ENCODE results near the gene SPRY2.
"Not testable (repeated sequence)": the region's sequence is repeated elsewhere in the genome, so short reads cannot be mapped to it uniquely, and the experiment has no call there.

SPRY2 gene

GRCh38 chr13:80371840-80372509, 31.0 kb upstream of the SPRY2 start:
- no peaks in the 10 kb centered on the region for H3K9me3 ChIP-seq (ENCODE audit: control insufficient read depth, low read length)
- H3K9ac ChIP-seq (ENCODE audit: low read length), result no peak overlapping the region
- no peaks in the 10 kb centered on the region for H3K27me3 ChIP-seq (ENCODE audit: control insufficient read depth, insufficient read depth, low read length)
- H3K4me1 ChIP-seq (ENCODE audit: control insufficient read depth, insufficient read depth, low read length), result peaks cover 5% of the 10 kb centered on the region
- H3K4me3 ChIP-seq (ENCODE audit: low read length), result no peak overlapping the region
- H3K36me3 ChIP-seq (ENCODE audit: control insufficient read depth, insufficient read depth, low read length), result no peaks in the 10 kb centered on the region

- Histone ChIP-seq H3K36me3 (ENCODE audit: control insufficient read depth, insufficient read depth, low read length) (no peaks in the 10 kb centered on the region), H3K27me3 (ENCODE audit: control insufficient read depth, insufficient read depth, low read length) (no peaks in the 10 kb centered on the region), H3K4me1 (ENCODE audit: control insufficient read depth, insufficient read depth, low read length) (peaks cover 7% of the 10 kb centered on the region), H3K4me3 (ENCODE audit: low read length) (no peak overlapping the region), H3K9ac (ENCODE audit: low read length) (no peak overlapping the region), H3K9me3 (ENCODE audit: control insufficient read depth, low read length) (no peaks in the 10 kb centered on the region)
These were observed 26.5 kb upstream of the SPRY2 start for GRCh38 chr13:80367473-80367872.

GRCh38 chr13:80363890-80364503, 23.1 kb upstream of the SPRY2 start:
- no peaks in the 10 kb centered on the region for H3K36me3 ChIP-seq (ENCODE audit: control insufficient read depth, insufficient read depth, low read length)
- H3K4me3 ChIP-seq (ENCODE audit: low read length), result no peak overlapping the region
- no peak overlapping the region for H3K9ac ChIP-seq (ENCODE audit: low read length)
- no peaks in the 10 kb centered on the region for H3K9me3 ChIP-seq (ENCODE audit: control insufficient read depth, low read length)
- no peaks in the 10 kb centered on the region for H3K27me3 ChIP-seq (ENCODE audit: control insufficient read depth, insufficient read depth, low read length)
- H3K4me1 ChIP-seq (ENCODE audit: control insufficient read depth, insufficient read depth, low read length), result peaks cover 15% of the 10 kb centered on the region

GRCh38 chr13:80362481-80362880, 21.6 kb upstream of the SPRY2 start:
- Histone ChIP-seq H3K9me3 (ENCODE audit: control insufficient read depth, low read length) (no peaks in the 10 kb centered on the region), H3K27me3 (ENCODE audit: control insufficient read depth, insufficient read depth, low read length) (no peaks in the 10 kb centered on the region), H3K9ac (ENCODE audit: low read length) (no peak overlapping the region), H3K4me1 (ENCODE audit: control insufficient read depth, insufficient read depth, low read length) (peaks cover 15% of the 10 kb centered on the region), H3K4me3 (ENCODE audit: low read length) (no peak overlapping the region), H3K36me3 (ENCODE audit: control insufficient read depth, insufficient read depth, low read length) (no peaks in the 10 kb centered on the region)

- H3K27me3 ChIP-seq (ENCODE audit: control insufficient read depth, insufficient read depth, low read length), result no peaks in the 10 kb centered on the region
- H3K9me3 ChIP-seq (ENCODE audit: control insufficient read depth, low read length), result no peaks in the 10 kb centered on the region
- peaks cover 15% of the 10 kb centered on the region for H3K4me1 ChIP-seq (ENCODE audit: control insufficient read depth, insufficient read depth, low read length)
- no peak overlapping the region for H3K4me3 ChIP-seq (ENCODE audit: low read length)
- H3K36me3 ChIP-seq (ENCODE audit: control insufficient read depth, insufficient read depth, low read length), result no peaks in the 10 kb centered on the region
- H3K9ac ChIP-seq (ENCODE audit: low read length), result no peak overlapping the region
These were observed 21.0 kb upstream of the SPRY2 start for GRCh38 chr13:80361883-80362327.

GRCh38 chr13:80361298-80361697, 20.4 kb upstream of the SPRY2 start:
- no peaks in the 10 kb centered on the region for H3K9me3 ChIP-seq (ENCODE audit: control insufficient read depth, low read length)
- no peak overlapping the region for H3K4me3 ChIP-seq (ENCODE audit: low read length)
- no peak overlapping the region for H3K9ac ChIP-seq (ENCODE audit: low read length)
- H3K36me3 ChIP-seq (ENCODE audit: control insufficient read depth, insufficient read depth, low read length), result no peaks in the 10 kb centered on the region
- peaks cover 15% of the 10 kb centered on the region for H3K4me1 ChIP-seq (ENCODE audit: control insufficient read depth, insufficient read depth, low read length)
- H3K27me3 ChIP-seq (ENCODE audit: control insufficient read depth, insufficient read depth, low read length), result no peaks in the 10 kb centered on the region

GRCh38 chr13:80360453-80360800, 19.5 kb upstream of the SPRY2 start:
- H3K9ac ChIP-seq (ENCODE audit: low read length), result no peak overlapping the region
- H3K9me3 ChIP-seq (ENCODE audit: control insufficient read depth, low read length), result no peaks in the 10 kb centered on the region
- H3K4me1 ChIP-seq (ENCODE audit: control insufficient read depth, insufficient read depth, low read length), result peaks cover 15% of the 10 kb centered on the region
- H3K36me3 ChIP-seq (ENCODE audit: control insufficient read depth, insufficient read depth, low read length), result no peaks in the 10 kb centered on the region
- no peaks in the 10 kb centered on the region for H3K27me3 ChIP-seq (ENCODE audit: control insufficient read depth, insufficient read depth, low read length)
- H3K4me3 ChIP-seq (ENCODE audit: low read length), result no peak overlapping the region

- Histone ChIP-seq H3K4me3 (ENCODE audit: low read length) (no peak overlapping the region), H3K4me1 (ENCODE audit: control insufficient read depth, insufficient read depth, low read length) (peaks cover 15% of the 10 kb centered on the region), H3K9me3 (ENCODE audit: control insufficient read depth, low read length) (no peaks in the 10 kb centered on the region), H3K36me3 (ENCODE audit: control insufficient read depth, insufficient read depth, low read length) (no peaks in the 10 kb centered on the region), H3K9ac (ENCODE audit: low read length) (no peak overlapping the region), H3K27me3 (ENCODE audit: control insufficient read depth, insufficient read depth, low read length) (no peaks in the 10 kb centered on the region)
These were observed 19.0 kb upstream of the SPRY2 start for GRCh38 chr13:80359778-80360452.

- H3K27me3 ChIP-seq (ENCODE audit: control insufficient read depth, insufficient read depth, low read length), result no peaks in the 10 kb centered on the region
- peaks cover 15% of the 10 kb centered on the region for H3K4me1 ChIP-seq (ENCODE audit: control insufficient read depth, insufficient read depth, low read length)
- H3K9me3 ChIP-seq (ENCODE audit: control insufficient read depth, low read length), result no peaks in the 10 kb centered on the region
- H3K9ac ChIP-seq (ENCODE audit: low read length), result no peak overlapping the region
- no peaks in the 10 kb centered on the region for H3K36me3 ChIP-seq (ENCODE audit: control insufficient read depth, insufficient read depth, low read length)
- H3K4me3 ChIP-seq (ENCODE audit: low read length), result no peak overlapping the region
These were observed 18.5 kb upstream of the SPRY2 start for GRCh38 chr13:80359414-80359777.

GRCh38 chr13:80355496-80356094, 14.7 kb upstream of the SPRY2 start:
- H3K4me3 ChIP-seq (ENCODE audit: low read length); H3K9ac ChIP-seq (ENCODE audit: low read length): not testable (repeated sequence)

GRCh38 chr13:80348750-80349149, 7.8 kb upstream of the SPRY2 start:
- Histone ChIP-seq H3K27me3 (ENCODE audit: control insufficient read depth, insufficient read depth, low read length) (no peaks in the 10 kb centered on the region), H3K9me3 (ENCODE audit: control insufficient read depth, low read length) (no peaks in the 10 kb centered on the region), H3K4me3 (ENCODE audit: low read length) (no peak overlapping the region), H3K4me1 (ENCODE audit: control insufficient read depth, insufficient read depth, low read length) (no peaks in the 10 kb centered on the region), H3K36me3 (ENCODE audit: control insufficient read depth, insufficient read depth, low read length) (no peaks in the 10 kb centered on the region), H3K9ac (ENCODE audit: low read length) (no peak overlapping the region)

More at GRCh38 chr13:80355496-80356094, 14.7 kb upstream of the SPRY2 start:
- not testable (repeated sequence) for H3K9me3 ChIP-seq (ENCODE audit: control insufficient read depth, low read length); H3K36me3 ChIP-seq (ENCODE audit: control insufficient read depth, insufficient read depth, low read length); H3K4me1 ChIP-seq (ENCODE audit: control insufficient read depth, insufficient read depth, low read length); H3K27me3 ChIP-seq (ENCODE audit: control insufficient read depth, insufficient read depth, low read length)

- no peaks in the 10 kb centered on the region for H3K9me3 ChIP-seq (ENCODE audit: control insufficient read depth, low read length)
- H3K27me3 ChIP-seq (ENCODE audit: control insufficient read depth, insufficient read depth, low read length), result no peaks in the 10 kb centered on the region
- H3K36me3 ChIP-seq (ENCODE audit: control insufficient read depth, insufficient read depth, low read length), result no peaks in the 10 kb centered on the region
These were observed 7.4 kb upstream of the SPRY2 start for GRCh38 chr13:80348314-80348713.

More at GRCh38 chr13:80348314-80348713, 7.4 kb upstream of the SPRY2 start:
- Histone ChIP-seq H3K4me3 (ENCODE audit: low read length) (no peak overlapping the region), H3K4me1 (ENCODE audit: control insufficient read depth, insufficient read depth, low read length) (no peaks in the 10 kb centered on the region), H3K9ac (ENCODE audit: low read length) (no peak overlapping the region)
